K562 (cell line): Measurements from ENCODE around the gene CDH3. TPM values are rescaled to one million over a fixed set of nuclear protein-coding genes. Genes with fewer than 3 reads are reported as not detected.

Experiments
- ARID1B ChIP-seq: fragments of 450-650 bp; IDR thresholded peaks from 2 replicates; pipeline ENCODE4 v1.6.1; 2016; ENCODE audit warnings: antibody characterized with exemption, mild to moderate bottlenecking, inconsistent platforms
- BACH1 ChIP-seq: fragments of 200-800 bp; sonication (Bioruptor generic); IDR thresholded peaks from 2 replicates; pipeline ENCODE4 v1.6.1; 2016; ENCODE audit warnings: missing genetic modification characterization, missing compliant biosample characterization
- CBFA2T2 ChIP-seq: fragments of 450-650 bp; conservative IDR thresholded peaks from 2 replicates; pipeline ENCODE4 v1.6.1; 2017; ENCODE audit warnings: mild to moderate bottlenecking
- CHD4 ChIP-seq: fragments of 200-600 bp; sonication (generic); IDR thresholded peaks from 3 replicates; pipeline ENCODE4 v1.6.1; 2012; ENCODE audit warnings: low read depth, mild to moderate bottlenecking, mixed read lengths, low read length, inconsistent platforms; ENCODE audit not compliant: insufficient read depth, insufficient replicate concordance, poor library complexity, severe bottlenecking
- CXXC5 ChIP-seq: fragments of 250-450 bp; sonication (Bioruptor Pico); IDR thresholded peaks from 2 replicates; pipeline ENCODE4 v1.8.0; 2022; ENCODE audit warnings: inconsistent platforms, mild to moderate bottlenecking, moderate library complexity
- EHMT2 ChIP-seq: fragments of 450-650 bp; IDR thresholded peaks from 2 replicates; pipeline ENCODE4 v1.6.1; 2018; ENCODE audit warnings: antibody characterized with exemption
- FIP1L1 ChIP-seq: fragments of 200-400 bp; formaldehyde crosslinking; IDR thresholded peaks from 2 replicates; pipeline ENCODE4 v1.6.1; 2018; ENCODE audit warnings: mild to moderate bottlenecking, low read depth, low read length; ENCODE audit not compliant: poor library complexity, severe bottlenecking
- GABPB2 ChIP-seq: fragments of 250-450 bp; sonication (Bioruptor Pico); conservative IDR thresholded peaks from 2 replicates; pipeline ENCODE4 v1.5.1; 2021; ENCODE audit warnings: mild to moderate bottlenecking
- HLTF ChIP-seq: fragments of 450-650 bp; IDR thresholded peaks from 2 replicates; pipeline ENCODE4 v1.6.1; 2016
- JUNB ChIP-seq: fragments of 450-650 bp; formaldehyde crosslinking; conservative IDR thresholded peaks from 2 replicates; pipeline ENCODE4 v1.4.0; 2020; ENCODE audit warnings: mild to moderate bottlenecking
- MTA1 ChIP-seq: fragments of 450-650 bp; IDR thresholded peaks from 2 replicates; pipeline ENCODE4 v1.6.1; 2017; ENCODE audit warnings: borderline replicate concordance
- PML ChIP-seq: IDR thresholded peaks from 2 replicates; pipeline ENCODE4 v1.6.1; 2012; ENCODE audit warnings: low read length, inconsistent platforms
- RBFOX2 ChIP-seq: fragments of 200-400 bp; formaldehyde crosslinking; IDR thresholded peaks from 2 replicates; pipeline ENCODE4 v1.6.1; 2017; ENCODE audit warnings: low read depth, mild to moderate bottlenecking, low read length, moderate library complexity
- RFX7 ChIP-seq: fragments of 250-450 bp; sonication (Bioruptor Pico); IDR thresholded peaks from 2 replicates; pipeline ENCODE4 v1.5.1; 2021; ENCODE audit warnings: mild to moderate bottlenecking
- SAFB2 ChIP-seq: fragments of 200-400 bp; formaldehyde crosslinking; IDR thresholded peaks from 2 replicates; pipeline ENCODE4 v1.6.1; 2018; ENCODE audit warnings: borderline replicate concordance, low read length, low read depth, moderate library complexity; ENCODE audit not compliant: severe bottlenecking
- SMARCA4 ChIP-seq: fragments of 450-650 bp; IDR thresholded peaks from 2 replicates; pipeline ENCODE4 v1.6.1; 2016
- SOX6 ChIP-seq: fragments of 450-650 bp; IDR thresholded peaks from 2 replicates; pipeline ENCODE4 v1.6.1; 2014; ENCODE audit warnings: mild to moderate bottlenecking
- SRSF1 ChIP-seq: fragments of 200-400 bp; formaldehyde crosslinking; IDR thresholded peaks from 2 replicates; pipeline ENCODE4 v1.6.1; 2017; ENCODE audit warnings: mild to moderate bottlenecking, low read depth, low read length, moderate library complexity
- TAF1 ChIP-seq: IDR thresholded peaks from 2 replicates; pipeline ENCODE4 v1.6.1; 2011; ENCODE audit warnings: mild to moderate bottlenecking, low read length, moderate library complexity; ENCODE audit not compliant: insufficient read depth, control insufficient read depth, severe bottlenecking; ENCODE audit errors: extremely low read depth
- TAL1 ChIP-seq: fragments of 450-650 bp; IDR thresholded peaks from 2 replicates; pipeline ENCODE4 v1.6.1; 2016; ENCODE audit warnings: mild to moderate bottlenecking
- TEAD2 ChIP-seq: fragments of 450-650 bp; IDR thresholded peaks from 2 replicates; pipeline ENCODE4 v1.6.1; 2016; ENCODE audit warnings: missing genetic modification characterization, control low read depth, missing compliant biosample characterization
- polyA plus RNA-seq, 8 experiments: library from polyadenylated mRNA; depleted of rRNA in 4 of 8; stranded (reverse) in 5 of 8; unstranded in 3 of 8; fragments of >200 nt; fragmentation: Nextera tagmentation in 2 of 8; fragmentation: Illumina TruSeq in 1 of 8; extraction: Ambion mirVana in 2 of 8; extraction: Trizol in 1 of 8; gene quantifications; 2 replicates each; pipeline versions ENCODE4 v1.2.1 to v1.2.3, GENCODE V29; 2011 to 2014; ENCODE audit warnings: inconsistent platforms in 1 of 8, missing spikeins in 1 of 8
- total RNA-seq, 7 experiments: library from RNA; depleted of rRNA in 6 of 7; stranded (reverse); fragments of >200 nt in 6 of 7; fragmentation: Illumina TruSeq in 2 of 7; extraction: Trizol in 2 of 7; gene quantifications; 2 replicates each; pipeline versions ENCODE4 v1.2.1 to v1.2.3, GENCODE V29; 2011 to 2021; ENCODE audit warnings: low replicate concordance in 1 of 7
- TF ChIP-seq, protein P1 (sequence below): fragments of 450-650 bp; IDR thresholded peaks from 2 replicates; pipeline ENCODE4 v1.6.1; 2017; ENCODE audit warnings: antibody characterized with exemption
- TF ChIP-seq, protein P2 (sequence below): fragments of 450-650 bp; formaldehyde crosslinking; IDR thresholded peaks from 2 replicates; pipeline ENCODE4 v1.4.0; 2020; ENCODE audit warnings: mild to moderate bottlenecking, moderate library complexity
- TF ChIP-seq, protein P3 (sequence below): fragments of 450-650 bp; IDR thresholded peaks from 2 replicates; pipeline ENCODE4 v1.6.1; 2016; ENCODE audit warnings: mild to moderate bottlenecking
- TF ChIP-seq, protein P4 (sequence below): conservative IDR thresholded peaks from 2 replicates; pipeline ENCODE4 v1.6.1; 2011; ENCODE audit warnings: low read depth, mild to moderate bottlenecking, low read length; ENCODE audit not compliant: control insufficient read depth

CDH3 gene
- total and polyA plus RNA-seq, 9 of the 15 experiments (the other 6 are each of a cell fraction or from before 2014, with no cell fraction given): 0.06 to 0.09 TPM; not detected in 7

DNA sequence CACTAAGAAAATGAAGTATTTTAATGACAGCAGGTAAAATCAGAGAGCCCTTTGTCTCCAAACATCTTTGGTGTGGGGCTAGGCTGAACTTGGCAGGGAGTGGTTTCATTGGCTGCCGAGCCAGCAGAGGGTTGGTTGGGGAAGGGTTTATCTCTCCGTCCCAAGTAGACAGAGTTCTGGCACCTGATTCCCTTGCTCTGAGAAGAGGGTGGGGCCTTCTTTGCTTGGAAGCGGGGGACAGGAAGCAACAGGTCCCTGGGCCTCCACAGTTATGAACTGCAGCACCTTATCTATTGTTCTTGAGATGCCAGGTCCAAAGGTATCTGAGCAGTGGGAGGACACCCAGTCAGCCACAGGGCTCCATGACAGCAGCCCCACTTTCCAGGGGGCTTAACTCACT, 79.7 kb downstream of the CDH3 start (continued):
- no peak for TF ChIP-seq PML
- TF ChIP-seq, protein P1, sequence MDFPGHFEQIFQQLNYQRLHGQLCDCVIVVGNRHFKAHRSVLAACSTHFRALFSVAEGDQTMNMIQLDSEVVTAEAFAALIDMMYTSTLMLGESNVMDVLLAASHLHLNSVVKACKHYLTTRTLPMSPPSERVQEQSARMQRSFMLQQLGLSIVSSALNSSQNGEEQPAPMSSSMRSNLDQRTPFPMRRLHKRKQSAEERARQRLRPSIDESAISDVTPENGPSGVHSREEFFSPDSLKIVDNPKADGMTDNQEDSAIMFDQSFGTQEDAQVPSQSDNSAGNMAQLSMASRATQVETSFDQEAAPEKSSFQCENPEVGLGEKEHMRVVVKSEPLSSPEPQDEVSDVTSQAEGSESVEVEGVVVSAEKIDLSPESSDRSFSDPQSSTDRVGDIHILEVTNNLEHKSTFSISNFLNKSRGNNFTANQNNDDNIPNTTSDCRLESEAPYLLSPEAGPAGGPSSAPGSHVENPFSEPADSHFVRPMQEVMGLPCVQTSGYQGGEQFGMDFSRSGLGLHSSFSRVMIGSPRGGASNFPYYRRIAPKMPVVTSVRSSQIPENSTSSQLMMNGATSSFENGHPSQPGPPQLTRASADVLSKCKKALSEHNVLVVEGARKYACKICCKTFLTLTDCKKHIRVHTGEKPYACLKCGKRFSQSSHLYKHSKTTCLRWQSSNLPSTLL: no peak
- TF ChIP-seq, protein P2, sequence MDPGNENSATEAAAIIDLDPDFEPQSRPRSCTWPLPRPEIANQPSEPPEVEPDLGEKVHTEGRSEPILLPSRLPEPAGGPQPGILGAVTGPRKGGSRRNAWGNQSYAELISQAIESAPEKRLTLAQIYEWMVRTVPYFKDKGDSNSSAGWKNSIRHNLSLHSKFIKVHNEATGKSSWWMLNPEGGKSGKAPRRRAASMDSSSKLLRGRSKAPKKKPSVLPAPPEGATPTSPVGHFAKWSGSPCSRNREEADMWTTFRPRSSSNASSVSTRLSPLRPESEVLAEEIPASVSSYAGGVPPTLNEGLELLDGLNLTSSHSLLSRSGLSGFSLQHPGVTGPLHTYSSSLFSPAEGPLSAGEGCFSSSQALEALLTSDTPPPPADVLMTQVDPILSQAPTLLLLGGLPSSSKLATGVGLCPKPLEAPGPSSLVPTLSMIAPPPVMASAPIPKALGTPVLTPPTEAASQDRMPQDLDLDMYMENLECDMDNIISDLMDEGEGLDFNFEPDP (CRISPR knock-in tag): no peak
- TF ChIP-seq RBFOX2: no peak
- peak; percentile 35; the same call in 1 of the 2 replicates for TF ChIP-seq CXXC5 (CRISPR knock-in tag)
- no peak for TF ChIP-seq FIP1L1
- no peak for TF ChIP-seq SAFB2
- TF ChIP-seq BACH1 (tag): no peak
- no peak for TF ChIP-seq MTA1
- TF ChIP-seq TAL1: peak; percentile 39; the same call in 1 of the 2 replicates
- TF ChIP-seq SMARCA4: peak; percentile 43; the same call in 1 of the 2 replicates
- TF ChIP-seq GABPB2 (CRISPR knock-in tag): no peak
- TF ChIP-seq ARID1B: peak; percentile 68; the same call in 1 of the 2 replicates
- peak; percentile 87 for TF ChIP-seq SOX6
- no peak for TF ChIP-seq SRSF1
- peak; percentile 65 for TF ChIP-seq CBFA2T2
- TF ChIP-seq JUNB (CRISPR knock-in tag): no peak
- no peak for TF ChIP-seq CHD4
- no peak for TF ChIP-seq HLTF
- TF ChIP-seq TAF1: no peak
- TF ChIP-seq, protein P3, sequence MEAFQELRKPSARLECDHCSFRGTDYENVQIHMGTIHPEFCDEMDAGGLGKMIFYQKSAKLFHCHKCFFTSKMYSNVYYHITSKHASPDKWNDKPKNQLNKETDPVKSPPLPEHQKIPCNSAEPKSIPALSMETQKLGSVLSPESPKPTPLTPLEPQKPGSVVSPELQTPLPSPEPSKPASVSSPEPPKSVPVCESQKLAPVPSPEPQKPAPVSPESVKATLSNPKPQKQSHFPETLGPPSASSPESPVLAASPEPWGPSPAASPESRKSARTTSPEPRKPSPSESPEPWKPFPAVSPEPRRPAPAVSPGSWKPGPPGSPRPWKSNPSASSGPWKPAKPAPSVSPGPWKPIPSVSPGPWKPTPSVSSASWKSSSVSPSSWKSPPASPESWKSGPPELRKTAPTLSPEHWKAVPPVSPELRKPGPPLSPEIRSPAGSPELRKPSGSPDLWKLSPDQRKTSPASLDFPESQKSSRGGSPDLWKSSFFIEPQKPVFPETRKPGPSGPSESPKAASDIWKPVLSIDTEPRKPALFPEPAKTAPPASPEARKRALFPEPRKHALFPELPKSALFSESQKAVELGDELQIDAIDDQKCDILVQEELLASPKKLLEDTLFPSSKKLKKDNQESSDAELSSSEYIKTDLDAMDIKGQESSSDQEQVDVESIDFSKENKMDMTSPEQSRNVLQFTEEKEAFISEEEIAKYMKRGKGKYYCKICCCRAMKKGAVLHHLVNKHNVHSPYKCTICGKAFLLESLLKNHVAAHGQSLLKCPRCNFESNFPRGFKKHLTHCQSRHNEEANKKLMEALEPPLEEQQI: no peak
- no peak for TF ChIP-seq EHMT2
- no peak for TF ChIP-seq RFX7
- TF ChIP-seq, protein P4, sequence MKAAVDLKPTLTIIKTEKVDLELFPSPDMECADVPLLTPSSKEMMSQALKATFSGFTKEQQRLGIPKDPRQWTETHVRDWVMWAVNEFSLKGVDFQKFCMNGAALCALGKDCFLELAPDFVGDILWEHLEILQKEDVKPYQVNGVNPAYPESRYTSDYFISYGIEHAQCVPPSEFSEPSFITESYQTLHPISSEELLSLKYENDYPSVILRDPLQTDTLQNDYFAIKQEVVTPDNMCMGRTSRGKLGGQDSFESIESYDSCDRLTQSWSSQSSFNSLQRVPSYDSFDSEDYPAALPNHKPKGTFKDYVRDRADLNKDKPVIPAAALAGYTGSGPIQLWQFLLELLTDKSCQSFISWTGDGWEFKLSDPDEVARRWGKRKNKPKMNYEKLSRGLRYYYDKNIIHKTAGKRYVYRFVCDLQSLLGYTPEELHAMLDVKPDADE: no peak
- TF ChIP-seq TEAD2 (tag): no peak
